ENCODE results near the gene JDP2.

JDP2 gene

DNA sequence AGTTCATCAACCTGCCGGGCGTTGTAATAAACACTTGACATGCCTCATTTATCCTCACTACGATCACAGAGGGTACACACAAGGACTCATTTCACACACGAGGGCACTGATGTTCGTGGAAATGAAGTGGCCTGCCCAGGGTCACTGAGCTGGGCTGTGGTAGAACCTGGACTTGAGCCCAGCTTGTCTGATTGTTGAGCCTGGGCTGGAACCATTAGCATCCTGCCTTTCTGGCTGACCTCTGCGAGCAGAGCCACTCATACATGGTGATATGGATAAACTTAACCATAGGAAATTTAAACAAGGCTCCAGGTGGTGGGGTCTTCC lies 16.6 kb upstream of the JDP2 start:
- no peak for DNase-seq

DNA sequence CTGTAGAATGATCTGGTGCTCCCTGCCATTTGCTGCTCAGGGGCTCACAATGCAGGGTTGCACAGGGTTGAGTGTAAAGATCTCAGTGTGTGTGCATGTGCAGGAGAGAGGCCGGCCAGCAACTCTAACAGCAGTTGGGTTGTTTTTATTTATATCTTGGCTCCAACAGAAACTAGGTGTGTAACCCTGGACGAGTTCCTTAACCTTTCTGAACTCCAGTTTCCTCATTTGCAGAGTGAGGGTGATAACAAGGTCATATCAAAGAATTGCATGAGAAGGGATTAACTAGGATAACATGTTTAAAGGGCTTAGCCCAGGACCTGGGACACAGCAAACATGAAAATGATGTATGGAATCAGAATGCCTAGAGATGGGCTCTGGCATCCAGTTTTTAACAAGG lies 14.8 kb upstream of the JDP2 start:
- no peak for DNase-seq

GRCh38 chr14:75417674-75418073 lies 10.1 kb upstream of the JDP2 start:
- no peak for DNase-seq

DNA sequence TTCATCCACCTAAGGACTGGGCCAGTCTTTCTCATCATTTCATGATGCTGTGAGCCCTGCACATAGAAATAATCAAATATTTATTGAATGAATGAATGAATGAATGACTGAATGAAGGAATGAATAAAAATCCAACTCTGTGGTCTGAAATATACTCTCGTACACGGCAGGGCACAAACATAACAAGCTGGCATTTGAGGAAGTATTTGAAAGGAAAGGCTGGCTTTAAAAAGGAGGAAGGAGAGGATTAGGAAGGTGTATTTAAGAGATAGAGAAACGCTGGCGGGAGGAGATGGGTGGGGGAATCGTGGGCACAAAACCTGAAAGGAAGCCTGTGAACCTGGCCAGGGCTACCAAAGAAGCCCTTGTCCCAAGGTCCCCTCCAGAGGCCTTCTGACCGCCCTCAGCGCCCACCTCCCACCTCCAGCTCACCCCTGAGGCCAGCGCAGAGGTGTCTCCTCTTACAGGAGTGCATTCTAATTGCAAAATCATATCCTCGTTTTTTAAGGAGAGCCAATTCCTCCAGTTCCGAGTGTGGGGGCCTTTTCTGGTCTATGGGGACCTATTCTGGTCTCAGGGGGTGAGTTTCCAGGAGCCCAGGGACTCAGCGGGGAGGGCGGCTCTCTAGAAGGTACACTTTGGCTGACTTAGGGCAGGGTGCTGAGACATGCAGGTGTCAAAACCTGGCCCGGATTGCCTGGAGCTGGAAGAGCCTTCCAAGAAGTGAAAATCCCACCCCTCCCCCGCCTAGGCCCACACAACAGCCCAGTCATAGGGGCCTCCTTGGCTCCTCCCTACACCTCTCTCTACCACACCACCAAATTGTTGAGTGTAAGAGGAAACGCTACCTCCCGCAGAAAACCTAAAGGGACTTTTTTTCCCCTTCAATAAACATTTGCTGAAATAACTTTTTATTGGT lies 8.7 kb upstream of the JDP2 start:
- DNase-seq = peak; percentile 24

DNA sequence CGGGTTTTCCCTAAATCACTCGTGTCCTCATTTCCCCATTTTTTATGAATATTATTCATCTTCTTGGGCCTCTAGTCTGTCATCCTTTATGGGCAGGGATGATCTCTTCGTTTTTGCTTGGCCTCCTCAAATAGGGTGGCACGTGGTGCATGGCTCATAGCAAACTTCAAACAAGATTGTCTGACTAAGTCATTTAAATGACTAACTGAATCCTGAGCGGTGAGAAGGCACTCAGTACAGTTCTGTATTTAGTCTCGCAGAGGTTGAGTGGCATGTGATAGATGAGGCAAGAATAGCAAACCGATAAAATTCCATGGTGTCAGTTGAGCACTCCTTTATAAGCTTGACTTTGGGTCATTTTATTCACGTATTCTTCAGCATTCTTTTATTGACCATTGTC lies 5.7 kb upstream of the JDP2 start:
- no peak for DNase-seq

DNA sequence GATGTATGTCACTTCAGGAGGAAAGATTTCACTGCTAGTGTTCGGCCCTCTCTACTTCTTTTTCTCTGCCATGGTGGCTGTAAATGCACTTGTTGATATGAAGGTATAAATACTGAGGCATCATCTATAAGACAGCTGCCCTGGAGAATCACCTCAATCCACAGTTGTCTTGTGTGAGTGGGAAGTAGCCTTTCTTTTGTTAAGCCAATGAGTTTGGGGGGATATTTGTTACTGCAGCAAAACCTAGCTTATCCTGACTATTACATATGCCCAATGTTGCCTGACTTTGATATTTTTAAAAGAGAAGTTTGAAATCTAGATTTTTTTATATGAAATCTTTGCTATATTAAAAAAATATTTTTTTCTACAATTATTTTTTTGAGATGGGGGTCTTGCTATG lies 3.3 kb upstream of the JDP2 start:
- no peak for DNase-seq

DNA sequence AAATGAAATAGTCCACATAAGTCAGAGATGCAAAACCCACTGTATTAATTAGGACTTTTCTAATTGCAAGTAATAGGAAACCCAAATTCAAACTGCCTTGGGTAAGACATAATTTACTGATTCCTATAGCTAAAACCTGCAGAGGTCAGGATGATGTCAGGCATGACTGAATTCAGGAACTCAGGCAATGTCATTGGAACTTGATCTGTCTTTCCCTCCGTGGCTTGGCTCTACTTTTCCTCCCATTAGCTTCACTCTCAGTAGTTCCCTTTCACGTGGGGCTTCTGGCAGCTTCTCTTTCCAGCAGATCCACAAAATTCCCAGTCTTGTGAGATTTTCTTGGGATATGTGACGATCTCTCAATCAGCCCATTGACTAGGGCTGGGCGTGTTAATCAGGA lies 2.4 kb upstream of the JDP2 start:
- DNase-seq = no peak

GRCh38 chr14:75426332-75427125 lies 1.3 kb upstream of the JDP2 start:
- DNase-seq = no peak

GRCh38 chr14:75427126-75427481 lies 718 bp upstream of the JDP2 start:
- no peak for DNase-seq

DNA sequence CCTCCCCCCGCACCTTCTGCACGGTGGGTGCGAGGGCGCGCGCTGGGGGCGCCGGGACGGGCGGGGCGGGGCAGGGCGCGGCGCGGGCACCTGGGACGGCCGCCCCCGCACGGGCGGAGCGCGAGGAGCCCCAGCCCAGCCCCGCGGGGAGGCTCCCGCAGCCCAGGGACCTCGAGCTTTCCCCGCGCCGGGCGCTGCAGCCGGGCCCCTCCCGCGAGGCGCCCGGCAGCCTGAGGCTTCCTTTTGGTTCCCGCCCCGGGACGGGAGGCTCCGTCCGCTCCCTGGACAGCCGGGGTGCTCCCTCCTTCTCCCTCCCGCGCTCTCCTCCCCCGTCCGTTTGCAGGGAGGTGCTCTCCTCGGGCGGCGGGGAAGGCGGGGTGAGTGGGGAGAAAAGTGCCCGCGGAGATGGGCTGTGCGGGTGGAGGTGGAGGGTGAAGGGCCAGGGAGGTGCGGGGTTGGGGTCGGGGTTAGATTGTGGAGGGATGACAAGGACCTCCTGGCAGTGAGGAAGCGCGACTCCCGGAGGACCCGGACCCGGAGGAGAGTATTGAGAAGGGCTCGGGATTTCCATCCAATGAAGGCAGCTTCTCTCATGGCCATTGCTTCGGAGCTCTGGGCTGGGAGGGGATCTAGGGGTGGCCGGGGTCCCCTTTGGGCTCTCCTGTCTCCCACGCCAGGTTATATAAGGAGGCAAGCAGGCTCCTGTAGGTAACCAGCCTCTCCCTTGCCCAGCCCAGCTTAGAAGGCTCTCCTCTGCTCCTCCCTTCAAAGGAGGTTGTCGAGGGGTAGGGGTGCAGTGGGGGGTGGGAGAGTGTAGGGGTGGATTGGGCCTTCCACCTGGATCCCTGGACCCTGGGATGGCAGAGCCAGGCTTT lies 645 bp downstream of the JDP2 start:
- DNase-seq = no peak

DNA sequence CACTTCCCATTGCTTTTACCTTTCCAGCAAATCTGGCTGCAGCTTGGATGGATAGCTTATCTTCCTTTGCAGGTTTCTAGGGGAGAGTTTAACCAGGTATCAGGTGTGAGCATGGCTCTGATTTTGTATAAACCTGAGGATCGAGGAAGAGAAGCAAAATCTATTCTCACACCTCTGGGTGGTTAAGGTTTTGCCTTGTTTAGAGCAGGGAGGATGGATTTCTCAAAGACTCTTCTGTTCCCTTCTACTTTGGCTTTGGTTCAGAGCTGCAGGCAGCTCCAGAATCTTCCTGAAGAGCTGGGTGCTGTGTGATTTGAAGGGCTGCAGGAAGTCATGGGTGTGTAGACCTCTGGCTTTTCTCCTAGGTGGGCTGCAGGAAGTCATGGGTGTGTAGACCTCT lies 1.7 kb downstream of the JDP2 start:
- no peak for DNase-seq

DNA sequence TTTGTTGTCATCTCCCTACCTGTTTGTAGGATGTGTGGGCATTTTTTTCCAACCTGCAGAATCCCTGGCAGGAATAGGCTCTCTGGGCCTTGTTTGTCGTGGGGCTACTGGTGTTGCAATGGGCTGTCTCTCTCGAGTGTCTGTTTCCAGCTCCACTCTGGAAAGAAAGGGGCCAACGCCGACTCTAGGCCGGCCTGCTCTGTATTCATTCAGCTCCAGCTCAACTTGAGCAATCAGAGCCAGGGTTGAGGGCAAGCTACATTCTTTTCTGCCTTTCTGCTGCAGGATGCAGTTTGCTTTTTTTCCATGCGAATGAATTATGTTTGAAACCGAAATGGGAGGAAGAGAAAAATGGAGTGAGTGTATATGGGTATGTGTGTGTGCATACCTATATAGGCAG lies 2.3 kb downstream of the JDP2 start:
- no peak for DNase-seq

DNA sequence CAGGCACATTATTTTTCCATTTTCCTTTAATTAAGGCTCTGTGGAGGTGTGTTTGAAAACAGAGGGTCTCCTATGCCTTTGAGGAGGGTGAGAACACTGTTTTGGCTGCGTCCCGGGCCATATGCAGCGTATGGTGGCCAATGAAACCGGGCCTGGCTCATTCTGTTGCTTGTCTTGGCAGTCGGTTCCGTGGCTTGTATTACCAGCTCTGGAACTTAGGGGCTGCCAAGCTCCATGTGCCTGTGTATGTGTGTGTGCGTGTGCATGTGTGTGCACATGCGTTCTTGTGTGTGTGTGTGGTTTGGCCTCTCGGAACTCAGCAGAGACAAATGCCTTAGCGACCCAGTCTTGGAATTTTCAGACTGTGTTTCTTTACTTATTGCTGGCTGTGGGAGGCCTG lies 2.7 kb downstream of the JDP2 start:
- DNase-seq = no peak

DNA sequence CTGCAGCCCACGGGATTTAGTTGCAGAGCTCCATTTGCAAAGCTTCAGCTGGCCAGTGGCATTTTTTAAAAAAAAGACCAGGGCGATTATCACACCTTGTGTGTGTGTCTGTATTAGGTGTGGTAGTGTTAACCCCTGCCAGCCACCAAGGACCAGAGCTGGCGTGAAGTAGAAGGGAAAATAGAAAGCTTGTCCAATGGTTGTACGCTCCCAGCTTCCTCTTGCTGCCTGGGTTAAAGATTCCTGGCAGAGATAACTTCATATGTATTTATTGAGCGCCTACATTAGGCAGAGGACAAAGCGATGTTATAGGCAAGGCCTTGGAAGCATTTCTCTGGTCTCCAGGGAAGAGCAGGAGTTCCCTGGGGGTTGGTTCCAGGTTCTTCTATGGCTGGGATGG lies 3.2 kb downstream of the JDP2 start:
- no peak for DNase-seq

DNA sequence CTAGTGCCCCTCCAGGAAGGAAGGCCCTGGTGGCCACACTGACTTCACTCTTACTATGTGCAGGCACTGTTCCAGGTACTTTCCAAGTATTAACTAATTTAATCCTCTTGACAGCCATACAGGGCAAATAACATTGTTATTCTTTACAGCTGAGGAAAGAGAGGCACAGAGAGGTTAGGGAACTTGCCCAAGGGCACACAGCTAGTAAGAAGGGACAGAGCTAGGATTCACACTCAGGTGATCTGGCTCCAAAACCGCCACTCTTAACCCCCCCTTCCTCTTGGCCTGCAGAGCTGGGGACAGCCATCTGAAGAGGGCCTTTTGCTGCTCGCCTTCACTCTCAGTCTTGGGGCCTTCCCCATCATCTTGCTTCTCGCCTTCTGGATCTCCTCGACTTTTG lies 4.0 kb downstream of the JDP2 start:
- DNase-seq = no peak

DNA sequence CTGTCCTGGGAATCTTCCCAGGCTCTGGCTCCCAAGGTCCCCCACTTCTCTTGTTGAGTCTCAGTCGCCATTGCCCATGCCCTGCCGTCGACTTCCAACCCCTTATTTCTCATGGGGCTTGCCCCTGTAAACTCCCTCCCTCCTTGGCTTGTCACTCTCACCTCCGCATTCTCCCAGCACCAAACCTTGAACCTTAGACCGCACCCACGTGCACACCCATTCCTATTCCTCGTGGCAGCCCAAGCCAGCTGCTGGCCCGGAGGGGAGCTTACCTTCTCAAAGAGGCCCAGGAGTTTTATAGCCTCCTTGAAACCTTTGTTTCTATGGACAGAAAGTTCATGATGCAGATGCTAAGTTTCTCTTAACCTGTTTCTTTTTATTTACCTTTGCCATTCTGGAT lies 4.6 kb downstream of the JDP2 start:
- DNase-seq = no peak

DNA sequence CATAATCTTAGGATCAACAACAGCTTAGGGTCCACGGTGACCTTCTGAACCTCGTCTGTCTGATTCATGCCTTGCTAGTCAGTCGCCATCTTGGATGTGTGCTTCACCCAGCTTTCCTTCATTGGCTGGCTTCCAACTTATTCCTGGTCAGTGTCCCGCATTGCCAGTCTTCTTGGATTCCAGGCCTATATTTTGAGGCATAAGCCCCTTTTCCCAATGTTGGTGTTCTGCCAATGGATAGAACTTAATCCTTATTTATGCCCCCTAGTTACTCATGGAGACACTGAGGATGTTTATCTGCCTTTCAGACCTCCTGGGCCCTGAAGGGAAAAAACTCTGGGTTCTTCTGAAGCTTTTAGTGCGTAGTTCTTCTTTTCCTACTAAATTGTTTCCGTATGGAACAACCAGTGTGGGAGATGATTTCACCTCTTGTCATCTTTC lies 5.8 kb downstream of the JDP2 start:
- no peak for DNase-seq

DNA sequence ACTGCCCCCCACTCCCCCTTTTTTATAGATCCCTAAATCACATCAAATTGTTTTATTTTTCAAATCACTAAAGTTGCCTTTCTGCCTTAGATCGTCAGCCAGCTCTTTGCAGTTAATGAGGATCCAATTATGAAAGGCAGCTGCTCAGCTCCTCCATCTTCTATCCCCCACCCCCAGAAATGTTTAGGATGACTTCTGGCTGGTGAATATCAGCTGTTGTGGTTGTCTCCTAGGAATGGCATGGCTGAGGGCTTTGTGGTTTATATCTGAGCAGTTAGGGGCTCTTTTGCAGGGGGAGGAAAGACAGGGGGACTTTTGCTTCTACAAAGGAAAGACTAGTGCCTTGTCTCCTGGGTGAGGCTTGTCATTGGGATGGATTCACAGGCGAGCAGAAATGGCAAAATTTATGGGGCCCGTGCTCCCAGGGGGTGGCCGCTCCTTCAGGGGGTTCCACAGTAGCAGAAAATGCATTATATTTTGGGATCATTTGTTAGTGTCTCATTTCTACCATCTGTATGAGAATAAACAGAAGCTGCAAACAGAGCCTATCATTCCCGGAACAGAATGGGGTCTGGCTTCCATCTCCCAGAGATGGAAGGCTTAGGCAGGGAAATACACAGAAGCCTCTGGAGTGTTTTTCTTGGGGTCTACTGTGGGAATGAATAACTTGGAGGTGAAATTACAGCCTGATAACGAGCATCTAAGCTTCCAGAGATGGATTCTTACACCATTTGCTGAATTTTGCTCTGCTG lies 6.5 kb downstream of the JDP2 start:
- DNase-seq = no peak

- no peak for DNase-seq
Measured at GRCh38 chr14:75434890-75435248, 7.0 kb downstream of the JDP2 start.

DNA sequence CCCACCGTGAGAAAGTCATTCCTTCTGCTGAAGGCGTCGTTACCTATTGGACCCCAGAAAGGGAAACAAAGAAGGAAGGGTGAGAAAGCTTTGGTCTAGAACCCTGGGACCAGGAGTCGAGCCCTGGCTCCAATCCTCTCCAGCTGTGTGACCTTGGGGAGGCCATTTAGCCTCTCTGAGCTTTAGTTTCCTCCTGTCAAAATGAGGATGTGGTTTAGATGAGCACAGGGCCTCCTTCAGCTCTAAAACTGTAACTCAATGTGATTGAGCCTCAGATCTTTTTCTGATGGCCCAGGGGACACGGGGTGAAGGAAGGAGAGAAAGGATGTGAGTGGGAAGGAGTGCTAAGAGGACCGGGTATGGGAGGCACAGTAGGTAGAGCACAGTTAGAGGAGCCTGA lies 7.7 kb downstream of the JDP2 start:
- no peak for DNase-seq

DNA sequence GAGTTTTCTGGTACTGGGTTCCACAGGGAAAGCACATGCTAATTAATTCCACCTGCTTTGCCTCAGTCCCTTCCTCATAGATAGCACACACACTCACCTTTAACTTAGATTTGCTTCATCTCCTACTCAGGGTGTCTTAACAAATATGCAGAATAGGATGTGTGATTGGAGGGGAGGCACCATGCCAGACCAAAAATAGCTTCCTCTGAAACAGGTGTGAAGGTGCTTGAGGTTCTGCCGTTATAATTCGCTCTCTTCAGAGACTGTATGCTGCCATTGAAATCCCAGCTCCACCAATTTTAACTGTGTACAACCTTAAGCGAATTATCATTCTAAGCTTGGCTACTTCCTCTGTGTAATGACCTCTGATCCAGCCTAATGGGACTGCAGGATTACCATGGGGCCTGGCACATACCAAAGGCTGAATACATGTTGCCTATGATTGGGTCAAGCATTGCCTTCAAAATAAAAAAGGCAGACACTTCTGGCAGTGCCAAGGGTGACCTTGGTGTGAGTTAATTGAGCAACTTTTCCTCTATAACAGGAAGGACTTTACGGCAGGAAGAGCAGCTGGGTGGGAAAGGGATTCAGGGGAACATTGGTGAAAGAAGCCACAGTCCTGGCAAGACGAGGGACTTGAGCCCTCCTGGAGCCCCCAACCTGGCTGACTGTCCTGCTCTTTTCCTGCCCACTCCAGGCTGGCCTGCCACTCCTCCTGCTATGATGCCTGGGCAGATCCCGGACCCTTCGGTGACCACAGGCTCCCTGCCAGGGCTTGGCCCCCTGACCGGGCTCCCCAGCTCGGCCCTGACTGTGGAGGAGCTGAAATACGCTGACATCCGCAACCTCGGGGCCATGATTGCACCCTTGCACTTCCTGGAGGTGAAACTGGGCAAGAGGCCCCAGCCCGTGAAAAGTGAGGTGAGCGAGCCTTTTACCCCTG lies 9.7 kb downstream of the JDP2 start:
- no peak for DNase-seq
